IPS-NIHi11 (cell line): ENCODE results near the gene SORBS2.

Experiments used
- DNase-seq: peaks from one replicate; pipeline ENCODE4 v3.0.0; 2012; ENCODE audit warnings: mixed read lengths, low spot score

The SORBS2 gene

GRCh38 chr4:185772391-185773093 lies 39.5 kb downstream of the SORBS2 start:
- no peak for DNase-seq

- DNase-seq = no peak
Measured at GRCh38 chr4:185771711-185772390, 40.1 kb downstream of the SORBS2 start.

- DNase-seq = no peak
Measured at GRCh38 chr4:185767528-185767927, 44.5 kb downstream of the SORBS2 start.

GRCh38 chr4:185764876-185765275 lies 47.1 kb downstream of the SORBS2 start:
- DNase-seq = no peak

- DNase-seq = no peak
Measured at GRCh38 chr4:185761352-185762235, 50.4 kb downstream of the SORBS2 start.

GRCh38 chr4:185758807-185759206 lies 53.2 kb downstream of the SORBS2 start:
- no peak for DNase-seq

GRCh38 chr4:185755451-185755850 lies 56.5 kb downstream of the SORBS2 start:
- no peak for DNase-seq

- DNase-seq = no peak
Measured at GRCh38 chr4:185754961-185755360, 57.0 kb downstream of the SORBS2 start.

- DNase-seq = no peak
Measured at GRCh38 chr4:185752872-185753271, 59.1 kb downstream of the SORBS2 start.

GRCh38 chr4:185749858-185750257 lies 62.1 kb downstream of the SORBS2 start:
- no peak for DNase-seq

GRCh38 chr4:185748901-185749390 lies 63.0 kb downstream of the SORBS2 start:
- DNase-seq = no peak

GRCh38 chr4:185745891-185746290 lies 66.1 kb downstream of the SORBS2 start:
- no peak for DNase-seq

- DNase-seq = no peak
Measured at GRCh38 chr4:185744946-185745345, 67.0 kb downstream of the SORBS2 start.

- no peak for DNase-seq
Measured at GRCh38 chr4:185744488-185744862, 67.5 kb downstream of the SORBS2 start.

- DNase-seq = no peak
Measured at GRCh38 chr4:185743722-185744487, 68.1 kb downstream of the SORBS2 start.

- DNase-seq = no peak
Measured at GRCh38 chr4:185742766-185743165, 69.2 kb downstream of the SORBS2 start.

- no peak for DNase-seq
Measured at GRCh38 chr4:185741795-185742194, 70.2 kb downstream of the SORBS2 start.

- DNase-seq = no peak
Measured at GRCh38 chr4:185740471-185740873, 71.5 kb downstream of the SORBS2 start.

- DNase-seq = no peak
Measured at GRCh38 chr4:185738820-185739219, 73.2 kb downstream of the SORBS2 start.

- DNase-seq = no peak
Measured at GRCh38 chr4:185738038-185738552, 73.9 kb downstream of the SORBS2 start.

GRCh38 chr4:185737489-185738037 lies 74.4 kb downstream of the SORBS2 start:
- DNase-seq = no peak
